ENCODE data around the gene GLO1. TPM values are rescaled to one million over a fixed set of nuclear protein-coding genes. Genes with fewer than 3 reads are reported as not detected.

Gene GLO1
- total RNA-seq, 4 donors from 2014 or later: 70.7 to 124 (median 89.6) TPM

DNA sequence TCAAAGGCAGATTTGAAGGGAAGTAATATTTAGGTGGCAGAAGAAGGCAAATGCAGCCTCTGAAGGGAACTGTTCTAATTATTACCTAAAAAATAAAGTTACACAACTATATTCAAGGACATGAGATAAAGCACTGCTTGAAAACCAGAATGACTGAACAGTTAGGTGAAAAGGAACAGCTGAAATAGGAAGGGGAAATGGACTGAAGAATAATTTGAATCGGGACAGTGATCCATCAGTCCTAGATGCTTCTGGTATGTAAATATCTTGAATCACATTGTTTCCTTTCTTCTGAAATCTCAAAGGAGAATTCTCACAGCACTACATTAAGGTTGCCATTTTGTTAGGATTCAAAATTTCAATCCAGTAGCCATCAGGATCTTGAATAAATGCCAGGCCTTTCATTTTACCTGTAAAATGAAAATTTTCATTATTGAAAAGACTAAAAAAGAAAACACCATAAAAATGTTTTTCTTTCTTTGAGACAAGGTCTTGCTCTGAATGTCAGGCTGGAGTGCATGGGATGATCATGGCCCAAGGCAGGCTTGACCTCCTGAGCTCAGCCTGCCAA, 25.9 kb downstream of the GLO1 start:
- no peak for TF ChIP-seq POLR2A (IDR thresholded peaks at IDR 0.05)
- TF ChIP-seq, protein P1, sequence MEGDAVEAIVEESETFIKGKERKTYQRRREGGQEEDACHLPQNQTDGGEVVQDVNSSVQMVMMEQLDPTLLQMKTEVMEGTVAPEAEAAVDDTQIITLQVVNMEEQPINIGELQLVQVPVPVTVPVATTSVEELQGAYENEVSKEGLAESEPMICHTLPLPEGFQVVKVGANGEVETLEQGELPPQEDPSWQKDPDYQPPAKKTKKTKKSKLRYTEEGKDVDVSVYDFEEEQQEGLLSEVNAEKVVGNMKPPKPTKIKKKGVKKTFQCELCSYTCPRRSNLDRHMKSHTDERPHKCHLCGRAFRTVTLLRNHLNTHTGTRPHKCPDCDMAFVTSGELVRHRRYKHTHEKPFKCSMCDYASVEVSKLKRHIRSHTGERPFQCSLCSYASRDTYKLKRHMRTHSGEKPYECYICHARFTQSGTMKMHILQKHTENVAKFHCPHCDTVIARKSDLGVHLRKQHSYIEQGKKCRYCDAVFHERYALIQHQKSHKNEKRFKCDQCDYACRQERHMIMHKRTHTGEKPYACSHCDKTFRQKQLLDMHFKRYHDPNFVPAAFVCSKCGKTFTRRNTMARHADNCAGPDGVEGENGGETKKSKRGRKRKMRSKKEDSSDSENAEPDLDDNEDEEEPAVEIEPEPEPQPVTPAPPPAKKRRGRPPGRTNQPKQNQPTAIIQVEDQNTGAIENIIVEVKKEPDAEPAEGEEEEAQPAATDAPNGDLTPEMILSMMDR (IDR thresholded peaks at IDR 0.05): no peak
- intact Hi-C loops (cut with DNase I; ENCODE audit: low total_unique reads): no loop called here
- DNase-seq (ENCODE audit: low spot score in 2 of 2): no peak
- no peak overlapping the region for H3K4me3 ChIP-seq (ENCODE audit: low read depth, poor library complexity, severe bottlenecking)
- WGBS, 2 donors: 93 to 95% methylated on average over 1 of the region's 1 CpG

DNA sequence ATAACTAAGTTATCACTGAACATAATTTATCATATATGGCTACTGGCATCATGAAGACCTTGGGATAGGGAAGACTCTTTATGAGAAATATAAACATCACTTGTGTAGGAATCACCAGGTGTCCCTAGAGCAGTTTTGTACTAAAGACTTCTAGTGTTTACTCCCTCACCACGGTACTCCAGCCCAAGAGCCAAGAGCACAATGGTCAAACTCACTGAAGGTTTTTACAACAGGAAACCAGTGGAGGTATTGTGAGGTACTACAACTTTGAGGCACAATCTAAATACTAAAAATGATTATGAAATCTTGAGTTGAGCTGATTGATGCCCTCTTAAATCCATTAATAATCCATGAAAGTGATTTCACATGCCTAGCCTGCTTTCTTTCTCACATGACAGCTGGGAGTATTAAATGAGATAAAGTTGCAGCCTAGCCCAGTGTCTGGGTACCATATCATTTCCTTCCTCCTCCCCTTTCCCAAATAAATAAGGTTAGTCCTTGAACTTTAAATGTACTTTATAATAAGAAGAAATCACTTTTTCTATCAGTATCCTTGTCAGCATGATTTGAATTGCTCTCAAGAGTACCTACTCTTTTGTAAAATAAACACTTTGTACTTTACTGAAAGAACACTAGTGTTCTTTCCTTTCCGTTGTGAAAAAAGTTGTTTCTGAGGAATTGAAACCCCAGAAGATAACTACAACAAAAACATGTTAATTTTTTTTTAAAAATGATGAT, 26.5 kb downstream of the GLO1 start:
- no peak overlapping the region for H3K4me3 ChIP-seq (ENCODE audit: low read depth, poor library complexity, severe bottlenecking)
- DNase-seq (ENCODE audit: low spot score in 2 of 2): no peak
- 80 to 88% methylated on average over 2 of the region's 2 CpGs for WGBS, 2 donors
- intact Hi-C loops (cut with DNase I; ENCODE audit: low total_unique reads): no loop called here
- TF ChIP-seq POLR2A (IDR thresholded peaks at IDR 0.05): no peak
- TF ChIP-seq, protein P1 (IDR thresholded peaks at IDR 0.05): no peak

DNA sequence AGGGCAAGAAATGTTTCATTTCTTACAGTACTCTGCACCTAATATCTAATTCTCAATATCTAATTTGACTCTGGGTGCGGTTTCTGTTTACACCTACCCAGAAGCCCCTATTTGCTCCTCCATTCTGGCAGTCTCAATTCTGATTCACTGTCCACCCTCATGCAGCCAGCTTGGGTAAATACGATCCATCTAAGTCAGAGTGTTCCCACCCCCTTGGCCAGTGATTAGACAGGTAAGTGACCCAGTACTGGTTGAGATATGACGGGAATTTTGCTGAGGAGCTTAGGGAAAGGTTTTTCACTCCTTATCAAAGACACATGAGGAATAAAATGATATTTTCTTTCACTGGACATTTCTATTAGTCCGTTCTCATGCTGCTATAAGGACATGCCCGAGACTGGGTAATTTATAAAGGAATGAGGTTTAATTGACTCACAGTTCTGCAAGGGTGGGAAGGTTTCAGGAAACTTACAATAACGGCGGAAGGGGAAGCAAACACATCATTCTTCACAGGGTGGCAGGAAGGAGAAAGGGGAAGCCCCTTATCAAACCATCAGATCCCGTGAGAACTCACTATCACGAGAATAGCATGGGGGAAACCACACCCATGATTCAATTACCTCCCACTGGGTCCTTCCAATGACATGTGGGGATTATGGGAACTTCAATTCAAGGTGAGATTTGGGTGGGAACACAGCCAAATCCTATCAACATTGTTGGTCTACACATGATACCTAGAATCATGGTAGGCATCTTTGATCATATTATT, 29.4 kb downstream of the GLO1 start:
- no peak overlapping the region for H3K4me3 ChIP-seq (ENCODE audit: low read depth, poor library complexity, severe bottlenecking)
- DNase-seq (ENCODE audit: low spot score in 2 of 2): no peak
- intact Hi-C loops (cut with DNase I; ENCODE audit: low total_unique reads): no loop called here
- WGBS, 2 donors: 55 to 56% methylated on average over 9 of the region's 9 CpGs
- TF ChIP-seq, protein P1 (IDR thresholded peaks at IDR 0.05): no peak
- TF ChIP-seq POLR2A (IDR thresholded peaks at IDR 0.05): no peak

DNA sequence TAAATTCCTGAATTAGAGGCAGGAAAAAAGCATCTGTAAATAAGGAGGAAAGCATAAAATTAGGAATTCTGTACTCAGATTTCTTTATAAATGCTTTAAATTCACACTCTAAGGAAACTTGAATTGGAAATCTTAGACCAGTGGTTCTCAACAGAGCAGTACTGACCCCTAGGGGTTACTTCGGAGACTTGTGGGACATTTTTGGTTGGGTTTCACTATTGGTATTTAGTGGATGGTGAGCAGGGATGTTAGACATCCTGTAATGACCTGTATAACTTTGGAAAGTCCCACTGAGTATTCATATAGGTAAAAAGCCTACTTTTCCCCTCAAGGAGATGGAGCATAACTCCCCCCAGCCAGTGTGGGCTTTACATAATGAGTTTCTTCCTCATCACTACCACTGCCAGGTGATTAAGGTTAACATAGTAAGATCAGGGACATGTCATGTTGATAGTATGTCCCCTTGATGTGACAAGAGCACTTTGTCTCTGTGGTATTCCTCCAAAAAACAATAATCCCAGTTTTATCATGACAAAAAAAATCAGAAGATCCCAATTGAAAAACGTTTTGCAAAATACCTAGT, 31.0 kb downstream of the GLO1 start:
- H3K4me3 ChIP-seq (ENCODE audit: low read depth, poor library complexity, severe bottlenecking): no peak overlapping the region
- TF ChIP-seq, protein P1 (IDR thresholded peaks at IDR 0.05): no peak
- TF ChIP-seq POLR2A (IDR thresholded peaks at IDR 0.05): no peak
- 11 to 12% methylated on average over 2 of the region's 2 CpGs for WGBS, 2 donors
- no peak for DNase-seq (ENCODE audit: low spot score in 2 of 2)
- intact Hi-C loops (cut with DNase I; ENCODE audit: low total_unique reads): no loop called here

DNA sequence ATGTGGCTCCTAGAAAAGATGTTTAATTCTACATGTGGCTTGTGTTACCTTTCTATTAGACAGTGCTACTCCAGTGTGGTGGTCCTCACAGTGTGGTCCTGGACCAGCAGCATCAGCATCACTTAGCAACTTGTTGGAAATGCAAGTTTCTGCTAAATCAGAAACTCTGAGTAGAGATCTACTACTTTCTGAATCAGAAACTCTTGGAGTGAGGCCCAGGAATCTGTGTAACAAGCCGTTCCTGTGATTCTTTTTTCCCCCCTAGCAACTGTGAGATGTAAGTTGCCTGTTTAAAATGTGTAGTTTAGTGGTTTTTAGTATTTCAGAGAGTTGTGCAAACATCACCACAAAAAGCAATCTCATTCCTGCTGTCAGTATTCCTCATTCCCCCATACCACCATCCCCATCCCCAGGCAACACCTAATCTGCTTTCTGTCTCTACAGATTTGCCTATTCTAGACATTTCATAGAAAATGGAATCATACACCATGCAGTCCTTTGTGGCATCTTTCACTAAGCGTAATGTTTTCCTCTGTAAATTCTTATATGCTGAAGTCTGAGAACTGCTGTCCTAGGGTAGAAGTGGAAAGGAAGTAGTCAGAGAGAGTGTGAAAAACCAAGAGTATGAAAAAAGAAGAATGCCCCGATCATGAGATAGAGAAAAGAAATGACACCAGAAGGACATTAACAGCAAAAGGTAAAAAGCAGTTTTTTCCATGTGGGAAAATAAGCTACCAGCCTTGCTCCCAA, 44.4 kb downstream of the GLO1 start:
- intact Hi-C loops (cut with DNase I; ENCODE audit: low total_unique reads): no loop called here
- no peak for DNase-seq (ENCODE audit: low spot score in 2 of 2)
- WGBS, 2 donors: 90 to 93% methylated on average over 3 of the region's 3 CpGs
- H3K4me3 ChIP-seq (ENCODE audit: low read depth, poor library complexity, severe bottlenecking): no peak overlapping the region
- no peak for TF ChIP-seq POLR2A (IDR thresholded peaks at IDR 0.05)
- TF ChIP-seq, protein P1 (IDR thresholded peaks at IDR 0.05): no peak

Data from lower leg skin (tissue), 4 donors.